Hepatic stellate cell (primary cell): Measurements from ENCODE around the gene CCDC89.

Experiments used
- DNase-seq: peaks from one replicate; pipeline ENCODE4 v3.0.0; 2011; ENCODE audit warnings: low spot score

Gene CCDC89

GRCh38 chr11:85652786-85653447 lies 33.1 kb downstream of the CCDC89 start:
- no peak for DNase-seq

- no peak for DNase-seq
These were observed 34.9 kb downstream of the CCDC89 start for GRCh38 chr11:85651118-85651517.

- DNase-seq = peak; percentile 72
These were observed 38.2 kb downstream of the CCDC89 start, which contains the start of gene TMEM126A for GRCh38 chr11:85647604-85648299. TMEM126A (plus strand) TSS chr11:85647967; CDS start chr11:85650256, 2,289 bp downstream.

- no peak for DNase-seq
These were observed 38.9 kb downstream of the CCDC89 start for GRCh38 chr11:85647078-85647477.

GRCh38 chr11:85643191-85643614 lies 42.8 kb downstream of the CCDC89 start:
- no peak for DNase-seq

- DNase-seq = no peak
These were observed 51.2 kb downstream of the CCDC89 start for GRCh38 chr11:85634747-85635146.
